GM13976 (cell line): ENCODE results near the gene METTL27.
"Not testable (repeated sequence)": the region's sequence is repeated elsewhere in the genome, so short reads cannot be mapped to it uniquely, and the experiment has no call there.

Source experiments
- DNase-seq: peaks from one replicate; pipeline ENCODE4 v3.0.0; 2012; ENCODE audit warnings: low spot score
- in situ Hi-C: fragments of 300-500 bp; cut with MboI; formaldehyde crosslinking; loops from one replicate; pipeline ENCODE4 v1.12.0; 2022; ENCODE audit warnings: low sequenced_read_pairs, mixed read lengths, inconsistent platforms; ENCODE audit not compliant: unreplicated experiment
- TF ChIP-seq, protein P1 (sequence below): IDR thresholded peaks from 2 replicates; pipeline ENCODE4 v1.5.1; 2012; ENCODE audit warnings: borderline replicate concordance, mild to moderate bottlenecking; ENCODE audit not compliant: insufficient read depth; ENCODE audit errors: extremely low read depth, missing control alignments, control extremely low read depth

Gene METTL27

GRCh38 chr7:73885433-73885974, 43.2 kb upstream of the METTL27 start:
- no peak for DNase-seq
- TF ChIP-seq, protein P1, sequence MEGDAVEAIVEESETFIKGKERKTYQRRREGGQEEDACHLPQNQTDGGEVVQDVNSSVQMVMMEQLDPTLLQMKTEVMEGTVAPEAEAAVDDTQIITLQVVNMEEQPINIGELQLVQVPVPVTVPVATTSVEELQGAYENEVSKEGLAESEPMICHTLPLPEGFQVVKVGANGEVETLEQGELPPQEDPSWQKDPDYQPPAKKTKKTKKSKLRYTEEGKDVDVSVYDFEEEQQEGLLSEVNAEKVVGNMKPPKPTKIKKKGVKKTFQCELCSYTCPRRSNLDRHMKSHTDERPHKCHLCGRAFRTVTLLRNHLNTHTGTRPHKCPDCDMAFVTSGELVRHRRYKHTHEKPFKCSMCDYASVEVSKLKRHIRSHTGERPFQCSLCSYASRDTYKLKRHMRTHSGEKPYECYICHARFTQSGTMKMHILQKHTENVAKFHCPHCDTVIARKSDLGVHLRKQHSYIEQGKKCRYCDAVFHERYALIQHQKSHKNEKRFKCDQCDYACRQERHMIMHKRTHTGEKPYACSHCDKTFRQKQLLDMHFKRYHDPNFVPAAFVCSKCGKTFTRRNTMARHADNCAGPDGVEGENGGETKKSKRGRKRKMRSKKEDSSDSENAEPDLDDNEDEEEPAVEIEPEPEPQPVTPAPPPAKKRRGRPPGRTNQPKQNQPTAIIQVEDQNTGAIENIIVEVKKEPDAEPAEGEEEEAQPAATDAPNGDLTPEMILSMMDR, result no peak
- in situ Hi-C loops, result no loop called here

DNA sequence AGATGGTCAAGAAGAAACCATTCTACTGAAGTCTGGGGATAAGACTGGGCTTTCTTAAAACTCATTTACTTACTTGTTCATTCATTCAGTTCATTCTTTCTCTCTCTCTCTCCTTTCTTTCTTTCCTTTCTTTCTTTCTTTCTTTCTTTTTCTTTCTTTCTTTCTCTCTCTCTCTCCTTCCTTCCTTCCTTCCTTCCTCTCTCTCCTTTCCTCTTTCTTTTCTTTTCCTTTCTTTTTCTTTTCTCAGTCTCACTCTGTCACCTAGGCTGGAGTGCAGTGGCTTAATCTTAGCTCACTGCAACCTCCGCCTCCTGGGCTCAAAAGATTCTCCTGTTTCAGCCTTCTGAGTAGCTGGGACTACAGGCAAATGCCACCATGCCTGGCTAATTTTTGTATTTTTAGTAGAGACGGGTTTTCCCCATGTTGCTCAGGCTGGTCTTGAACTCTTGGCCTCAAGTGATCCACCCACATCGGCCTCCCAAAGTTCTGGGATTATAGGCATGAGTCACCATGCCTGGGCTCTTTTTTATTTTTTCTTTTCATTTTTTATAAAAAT, 42.6 kb upstream of the METTL27 start:
- DNase-seq, in situ Hi-C loops: not testable (repeated sequence)

DNA sequence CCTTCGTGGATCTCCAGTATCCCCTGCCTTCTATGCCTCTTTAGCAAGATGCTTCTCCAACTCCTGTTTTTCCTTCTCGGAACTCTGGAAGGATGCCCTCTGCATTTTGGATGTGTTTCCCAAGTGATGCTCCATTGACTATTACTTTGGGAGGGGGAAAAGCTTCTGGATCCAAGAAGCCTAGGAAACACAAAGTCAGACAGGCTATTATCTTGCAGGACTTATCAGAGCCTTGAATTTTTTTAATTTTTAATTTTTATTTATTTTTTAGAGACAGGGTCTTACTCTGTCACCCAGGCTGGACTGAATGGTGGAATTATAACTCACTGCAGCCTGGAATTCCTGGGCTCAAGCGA, 39.7 kb upstream of the METTL27 start:
- TF ChIP-seq, protein P1, result no peak
- in situ Hi-C loops, result no loop called here
- DNase-seq, result no peak

DNA sequence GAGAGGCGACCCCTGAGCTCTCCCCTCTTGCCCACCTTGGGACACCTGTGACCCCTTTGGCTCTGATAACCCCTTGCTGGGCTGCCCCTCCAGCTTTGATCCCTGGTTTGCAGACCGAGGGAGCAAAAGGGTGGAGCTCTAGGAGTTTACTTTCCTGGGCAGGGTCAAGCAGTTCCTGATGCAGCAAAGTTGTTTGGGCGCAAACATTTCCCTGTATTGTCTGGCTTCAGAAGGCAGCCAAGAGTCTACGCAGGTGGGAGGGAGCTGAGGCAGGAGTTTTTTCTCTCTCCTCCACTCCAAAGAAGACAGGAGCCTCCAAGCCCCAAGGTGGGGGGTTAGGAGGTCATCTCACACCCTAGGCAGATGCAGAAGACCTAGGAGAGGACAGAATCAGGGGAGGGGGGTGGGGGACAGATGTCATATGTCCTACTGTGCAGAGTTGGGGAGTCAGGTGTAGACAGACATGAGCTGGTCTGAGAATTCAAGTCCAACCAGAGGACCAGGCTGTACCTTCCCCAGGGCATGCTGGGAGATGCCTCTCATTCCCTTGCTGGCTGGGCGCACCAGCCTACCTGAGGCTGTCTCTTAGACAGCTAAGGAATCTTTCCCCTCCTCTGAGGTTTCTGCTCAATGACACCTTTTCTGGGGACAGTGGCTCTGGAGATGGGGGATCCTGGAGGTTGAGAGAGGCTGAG, 39.2 kb upstream of the METTL27 start:
- TF ChIP-seq, protein P1, result no peak
- in situ Hi-C loops, result no loop called here
- DNase-seq, result no peak

DNA sequence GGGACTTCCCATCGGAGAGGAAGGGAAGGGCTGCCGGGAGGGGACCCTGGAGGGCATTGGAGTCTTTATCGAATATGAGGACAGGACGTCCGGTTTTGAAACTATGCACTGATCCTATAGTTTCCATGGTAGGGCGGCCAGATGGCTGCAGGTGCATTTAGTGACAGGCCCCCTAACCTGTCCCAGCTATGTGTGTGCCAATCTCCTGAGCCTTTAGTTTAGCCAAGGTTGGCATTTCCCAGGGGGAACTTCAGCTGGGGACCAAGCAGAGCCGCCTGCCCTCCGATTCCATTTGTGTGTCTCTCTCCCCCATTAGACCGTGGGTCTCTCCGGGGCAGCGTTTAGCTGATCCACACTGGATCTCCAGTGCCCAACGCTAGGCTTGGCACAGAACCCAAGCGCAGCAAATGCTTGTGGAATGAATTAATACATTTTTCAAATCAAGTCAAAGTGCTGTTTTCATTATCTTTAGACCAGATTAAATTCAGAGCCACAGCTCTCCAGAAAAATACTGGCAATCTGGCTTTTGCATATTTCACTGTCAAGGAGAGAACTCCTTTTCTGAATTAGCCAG, 38.5 kb upstream of the METTL27 start:
- TF ChIP-seq, protein P1, result no peak
- no peak for DNase-seq
- in situ Hi-C loops, result no loop called here

- TF ChIP-seq, protein P1, result no peak
- DNase-seq, result no peak
- in situ Hi-C loops, result no loop called here
Measured at GRCh38 chr7:73879977-73880681, 37.8 kb upstream of the METTL27 start.

DNA sequence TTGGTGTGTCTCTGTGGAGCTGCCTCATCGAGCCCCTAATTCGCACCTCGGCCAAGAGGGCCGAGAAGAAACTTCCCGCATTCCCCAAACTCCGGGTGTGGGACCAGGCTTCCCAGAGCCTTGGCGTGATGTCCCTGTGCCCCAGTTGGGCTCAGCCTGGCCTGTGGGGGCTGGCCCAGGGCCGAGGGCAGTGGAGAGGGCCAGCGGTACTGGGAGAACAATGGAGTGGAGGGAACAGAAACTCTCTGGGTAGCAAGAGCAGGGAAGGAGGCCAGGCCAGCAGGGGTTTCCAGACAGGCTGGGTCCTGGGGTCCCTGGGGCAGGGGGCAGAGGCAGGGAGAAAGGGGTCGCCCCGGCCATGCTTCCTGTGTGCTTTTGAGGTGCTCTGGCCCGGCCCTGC, 34.7 kb upstream of the METTL27 start:
- in situ Hi-C loops, result no loop called here
- DNase-seq, result no peak
- TF ChIP-seq, protein P1, result no peak
